Measurements from ENCODE around the gene ZMIZ1.

ZMIZ1 gene, protein sequence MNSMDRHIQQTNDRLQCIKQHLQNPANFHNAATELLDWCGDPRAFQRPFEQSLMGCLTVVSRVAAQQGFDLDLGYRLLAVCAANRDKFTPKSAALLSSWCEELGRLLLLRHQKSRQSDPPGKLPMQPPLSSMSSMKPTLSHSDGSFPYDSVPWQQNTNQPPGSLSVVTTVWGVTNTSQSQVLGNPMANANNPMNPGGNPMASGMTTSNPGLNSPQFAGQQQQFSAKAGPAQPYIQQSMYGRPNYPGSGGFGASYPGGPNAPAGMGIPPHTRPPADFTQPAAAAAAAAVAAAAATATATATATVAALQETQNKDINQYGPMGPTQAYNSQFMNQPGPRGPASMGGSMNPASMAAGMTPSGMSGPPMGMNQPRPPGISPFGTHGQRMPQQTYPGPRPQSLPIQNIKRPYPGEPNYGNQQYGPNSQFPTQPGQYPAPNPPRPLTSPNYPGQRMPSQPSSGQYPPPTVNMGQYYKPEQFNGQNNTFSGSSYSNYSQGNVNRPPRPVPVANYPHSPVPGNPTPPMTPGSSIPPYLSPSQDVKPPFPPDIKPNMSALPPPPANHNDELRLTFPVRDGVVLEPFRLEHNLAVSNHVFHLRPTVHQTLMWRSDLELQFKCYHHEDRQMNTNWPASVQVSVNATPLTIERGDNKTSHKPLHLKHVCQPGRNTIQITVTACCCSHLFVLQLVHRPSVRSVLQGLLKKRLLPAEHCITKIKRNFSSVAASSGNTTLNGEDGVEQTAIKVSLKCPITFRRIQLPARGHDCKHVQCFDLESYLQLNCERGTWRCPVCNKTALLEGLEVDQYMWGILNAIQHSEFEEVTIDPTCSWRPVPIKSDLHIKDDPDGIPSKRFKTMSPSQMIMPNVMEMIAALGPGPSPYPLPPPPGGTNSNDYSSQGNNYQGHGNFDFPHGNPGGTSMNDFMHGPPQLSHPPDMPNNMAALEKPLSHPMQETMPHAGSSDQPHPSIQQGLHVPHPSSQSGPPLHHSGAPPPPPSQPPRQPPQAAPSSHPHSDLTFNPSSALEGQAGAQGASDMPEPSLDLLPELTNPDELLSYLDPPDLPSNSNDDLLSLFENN

DNA sequence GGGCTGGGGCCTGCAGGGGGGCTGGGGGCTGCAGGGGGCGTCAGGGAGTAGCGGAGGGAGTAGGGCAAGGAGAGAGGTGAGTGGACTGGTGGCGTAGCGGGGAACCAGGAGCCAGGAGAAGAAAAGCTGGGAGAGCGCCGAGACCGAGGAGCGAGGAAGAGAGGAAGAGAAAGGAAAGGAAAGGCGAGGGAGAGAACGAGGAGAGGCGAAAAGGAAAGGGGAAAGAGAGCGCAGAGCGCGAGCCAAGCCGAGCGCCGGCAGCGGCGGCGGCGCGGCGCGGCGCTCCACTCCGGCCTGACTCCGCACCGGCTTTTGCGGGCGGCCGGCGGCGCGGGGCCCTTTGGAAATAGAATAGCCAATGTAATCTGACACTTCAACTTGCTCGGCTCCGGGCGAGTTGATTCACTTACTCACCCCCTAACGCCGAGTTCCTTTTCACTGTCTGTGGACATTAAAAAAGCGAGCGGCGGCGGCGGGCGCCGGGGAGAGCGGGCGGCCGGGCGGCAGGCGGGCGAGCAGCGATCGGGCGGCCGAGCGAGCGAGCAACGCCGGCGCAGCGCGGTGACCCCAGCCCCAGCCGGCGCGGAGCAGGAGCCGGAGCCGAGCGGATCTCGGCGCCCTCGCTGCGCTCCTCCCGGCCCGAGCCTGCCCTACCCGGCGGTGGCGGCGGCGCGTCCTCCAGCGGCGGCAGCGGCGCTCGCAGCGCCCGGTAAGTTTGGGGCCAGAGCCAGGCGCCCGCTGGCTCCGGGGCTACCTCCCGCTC is at the start of gene ZMIZ1:
Gene ZMIZ1 (plus strand): TSS at position 405 of the 763 bp plus-strand sequence. CDS start 132,667 bp downstream, outside the sequence.
- peak; percentile 95 for DNase-seq (ENCODE audit: low spot score)

DNA sequence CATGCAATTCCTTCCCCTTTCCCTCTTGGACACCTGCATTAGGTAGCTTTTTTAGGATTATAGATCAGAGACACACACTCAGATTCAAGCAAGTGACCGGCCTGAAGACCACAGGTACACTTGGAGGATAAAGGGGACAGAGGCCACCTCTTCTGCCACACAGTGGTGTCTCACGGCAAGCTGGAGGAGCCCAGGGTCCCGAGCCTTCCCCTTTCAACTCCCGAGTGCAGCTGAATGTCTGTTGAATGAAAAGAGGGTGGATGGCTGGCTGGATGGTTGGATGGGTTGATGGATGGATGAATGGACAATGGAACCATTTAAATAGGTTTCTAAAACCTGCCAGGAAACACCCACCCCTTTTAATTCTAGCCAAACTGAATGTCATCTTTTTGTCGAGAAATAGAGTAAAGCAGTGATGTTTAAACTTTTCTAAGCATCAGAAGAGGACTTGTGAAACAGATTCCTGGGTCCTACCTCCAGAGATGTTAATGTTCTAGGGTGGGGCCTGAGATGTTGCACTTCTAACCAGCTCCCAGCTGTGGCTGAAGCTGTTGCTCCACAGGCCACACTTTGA is 49.2 kb upstream of the ZMIZ1 start:
- DNase-seq (ENCODE audit: low spot score) = no peak

More for the DNA sequence above, at the start of gene ZMIZ1:
- TF ChIP-seq, protein P1, sequence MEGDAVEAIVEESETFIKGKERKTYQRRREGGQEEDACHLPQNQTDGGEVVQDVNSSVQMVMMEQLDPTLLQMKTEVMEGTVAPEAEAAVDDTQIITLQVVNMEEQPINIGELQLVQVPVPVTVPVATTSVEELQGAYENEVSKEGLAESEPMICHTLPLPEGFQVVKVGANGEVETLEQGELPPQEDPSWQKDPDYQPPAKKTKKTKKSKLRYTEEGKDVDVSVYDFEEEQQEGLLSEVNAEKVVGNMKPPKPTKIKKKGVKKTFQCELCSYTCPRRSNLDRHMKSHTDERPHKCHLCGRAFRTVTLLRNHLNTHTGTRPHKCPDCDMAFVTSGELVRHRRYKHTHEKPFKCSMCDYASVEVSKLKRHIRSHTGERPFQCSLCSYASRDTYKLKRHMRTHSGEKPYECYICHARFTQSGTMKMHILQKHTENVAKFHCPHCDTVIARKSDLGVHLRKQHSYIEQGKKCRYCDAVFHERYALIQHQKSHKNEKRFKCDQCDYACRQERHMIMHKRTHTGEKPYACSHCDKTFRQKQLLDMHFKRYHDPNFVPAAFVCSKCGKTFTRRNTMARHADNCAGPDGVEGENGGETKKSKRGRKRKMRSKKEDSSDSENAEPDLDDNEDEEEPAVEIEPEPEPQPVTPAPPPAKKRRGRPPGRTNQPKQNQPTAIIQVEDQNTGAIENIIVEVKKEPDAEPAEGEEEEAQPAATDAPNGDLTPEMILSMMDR (IDR thresholded peaks at IDR 0.05; ENCODE audit: extremely low read depth, missing control alignments) = peak; percentile 41

DNA sequence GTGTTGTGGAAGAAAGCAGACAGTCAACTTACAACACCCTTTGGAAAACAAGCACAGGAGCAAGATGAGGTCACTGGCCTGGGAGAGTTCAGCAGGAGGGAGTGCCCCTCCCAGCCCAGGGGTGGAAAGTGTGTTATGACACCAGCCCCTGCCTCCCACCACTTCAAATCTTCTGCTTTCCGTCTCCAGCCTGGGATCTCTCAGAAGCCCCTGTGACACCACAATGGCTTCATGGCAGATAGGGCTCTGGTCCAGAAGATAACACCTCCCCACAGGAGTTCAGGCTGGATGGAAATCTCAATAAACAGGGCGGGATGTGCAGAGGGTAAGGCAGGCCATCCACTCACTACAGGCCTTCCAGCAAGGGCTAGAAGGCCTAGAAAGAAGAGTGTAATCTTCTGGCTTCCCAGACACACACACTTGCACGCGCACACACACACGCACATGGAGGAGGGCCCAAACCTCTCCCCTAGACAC is 48.7 kb upstream of the ZMIZ1 start:
- DNase-seq (ENCODE audit: low spot score) = no peak
- TF ChIP-seq, protein P1 (IDR thresholded peaks at IDR 0.05; ENCODE audit: extremely low read depth, missing control alignments) = no peak

More for the DNA sequence above, 49.2 kb upstream of the ZMIZ1 start:
- TF ChIP-seq, protein P1 (IDR thresholded peaks at IDR 0.05; ENCODE audit: extremely low read depth, missing control alignments) = no peak

DNA sequence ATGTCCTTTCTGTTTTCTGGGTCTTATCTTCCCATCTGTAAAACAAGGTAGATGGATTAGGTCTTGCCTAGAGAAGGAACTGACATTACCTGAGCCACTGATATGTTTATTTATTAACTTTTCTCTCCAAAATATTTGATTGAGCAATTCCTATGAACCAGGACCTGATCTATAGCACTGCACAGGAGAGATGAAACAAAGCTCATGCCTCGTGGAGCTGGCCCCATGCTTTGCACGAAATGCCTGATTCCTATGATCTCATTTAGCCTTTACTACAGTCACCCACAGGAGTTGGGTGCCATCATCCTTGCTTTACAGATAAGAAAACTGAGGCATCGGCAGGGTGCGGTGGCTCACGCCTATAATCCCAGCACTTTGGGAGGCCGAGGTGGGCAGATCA is 48.2 kb upstream of the ZMIZ1 start:
- no peak for DNase-seq (ENCODE audit: low spot score)
- TF ChIP-seq, protein P1 (IDR thresholded peaks at IDR 0.05; ENCODE audit: extremely low read depth, missing control alignments) = no peak

DNA sequence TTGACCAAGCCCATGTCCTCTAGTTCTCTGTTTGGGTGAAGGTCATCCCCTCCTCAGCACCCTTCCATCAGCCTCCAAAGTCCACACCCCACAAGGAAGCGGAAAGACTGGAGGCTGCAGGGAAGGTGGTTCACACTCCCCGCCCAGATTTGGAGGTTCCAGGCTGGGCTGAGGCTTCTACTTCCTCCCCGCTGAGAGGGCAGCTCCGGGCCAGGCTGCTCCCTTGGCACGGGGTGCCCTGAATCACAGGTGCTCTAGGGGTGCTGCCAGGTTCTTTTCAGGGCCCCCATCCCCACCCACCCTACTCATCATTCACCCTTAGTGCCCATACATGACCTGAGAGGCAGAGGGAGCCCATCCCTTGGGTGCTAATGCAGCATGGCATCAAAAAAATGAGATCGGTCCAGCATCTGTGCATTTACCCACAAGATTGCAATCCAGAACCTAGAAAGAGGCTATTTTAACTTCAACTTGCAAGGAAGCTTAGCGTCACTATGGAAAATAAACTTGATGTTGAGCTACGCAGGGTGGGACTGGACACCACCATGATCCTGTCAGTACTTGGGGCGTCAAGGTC is 47.3 kb upstream of the ZMIZ1 start:
- no peak for DNase-seq (ENCODE audit: low spot score)
- TF ChIP-seq, protein P1 (IDR thresholded peaks at IDR 0.05; ENCODE audit: extremely low read depth, missing control alignments) = no peak

DNA sequence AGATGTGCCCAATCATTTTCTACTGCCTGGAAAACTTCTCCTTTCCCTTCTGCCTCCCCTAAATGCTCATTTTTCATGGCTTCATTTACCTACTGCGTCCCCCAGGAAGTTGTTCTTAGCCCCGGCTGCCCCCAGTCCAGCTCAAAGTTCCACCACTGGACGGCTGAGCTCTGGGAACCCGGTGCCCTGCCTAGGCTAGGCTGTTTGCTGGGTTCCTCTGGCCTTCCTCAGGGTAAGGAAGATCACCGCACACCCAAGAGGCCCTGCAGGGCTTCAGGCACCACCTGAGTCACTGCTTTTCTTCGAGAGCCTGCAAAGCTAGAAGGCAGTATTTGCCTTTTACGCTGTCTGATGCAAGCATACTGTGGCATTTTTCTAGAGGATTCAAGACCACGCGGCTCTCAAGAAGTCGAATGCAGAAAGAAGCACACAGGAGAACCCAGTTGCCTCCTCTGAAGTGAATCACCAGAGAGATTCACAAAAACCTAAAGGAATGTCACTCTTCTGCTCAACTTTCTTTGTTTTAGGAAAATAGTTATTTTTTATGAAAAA is 46.7 kb upstream of the ZMIZ1 start:
- no peak for DNase-seq (ENCODE audit: low spot score)
- TF ChIP-seq, protein P1 (IDR thresholded peaks at IDR 0.05; ENCODE audit: extremely low read depth, missing control alignments) = no peak
